ENCODE data around the gene COX15. TPM values are rescaled to one million over a fixed set of nuclear protein-coding genes. Genes with fewer than 3 reads are reported as not detected.

Gene COX15
- total RNA-seq (10 to 100 TPM; 23.0 to 35.0 (median 27.3) TPM), polyA plus RNA-seq (10 to 100 TPM; 17.4 to 23.4 (median 18.0) TPM)

DNA sequence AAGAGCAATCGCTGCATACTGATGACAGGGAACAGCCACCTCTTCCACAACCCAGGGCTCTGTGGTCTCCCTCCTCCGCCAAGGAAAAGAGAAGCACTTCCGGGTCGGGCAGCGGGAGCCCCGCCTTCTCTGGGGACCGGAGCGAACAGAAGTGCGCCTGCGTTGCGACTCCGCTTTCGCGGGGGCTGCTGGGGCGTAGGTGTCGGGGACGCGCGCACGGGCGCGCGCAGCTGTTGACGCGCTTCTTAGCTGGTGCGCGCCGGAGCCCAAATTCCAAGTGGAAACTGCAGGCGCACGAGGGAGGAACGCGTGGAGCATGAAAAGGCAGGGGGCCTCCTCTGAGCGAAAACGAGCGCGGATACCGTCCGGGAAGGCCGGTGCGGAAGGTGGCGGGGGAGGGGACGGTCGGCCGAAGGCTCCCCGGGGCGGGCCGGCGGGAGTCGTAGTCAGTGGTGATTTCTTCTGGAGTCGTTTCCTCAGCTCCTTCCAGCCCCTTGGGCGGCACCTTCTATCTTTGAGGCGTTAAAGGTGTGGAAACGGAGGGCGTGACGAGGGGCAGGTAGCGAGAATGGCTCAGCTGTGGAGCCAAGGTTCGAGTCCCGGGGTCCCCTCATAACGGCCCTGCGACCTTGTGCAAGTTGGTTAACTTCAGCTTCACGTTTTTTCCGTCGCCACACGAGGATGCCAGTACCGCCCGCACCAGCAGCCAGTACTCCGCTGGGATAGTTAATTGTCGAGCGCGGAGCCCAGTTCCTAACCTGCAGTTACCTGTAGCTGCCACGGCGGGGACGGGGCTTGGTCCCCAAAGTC lies at the start of gene COX15, which contains the start of gene CUTC:
TSS of gene COX15 (minus strand) at position 95 of the 810 bp plus-strand sequence. CDS start at position 17, 78 bp downstream.
TSS of gene CUTC (plus strand) at position 202 of the 810 bp plus-strand sequence. CDS start at position 317, 115 bp downstream.
- H3K36me3 ChIP-seq, result peaks cover 0 to 30% (median under 1%) of the 10 kb centered on the region in 4 donors
- peak; percentile 68 to 84 for TF ChIP-seq POLR2A (IDR thresholded peaks at IDR 0.05)
- peak; percentile 89 to 94 (median 92) for TF ChIP-seq POLR2AphosphoS5 (IDR thresholded peaks at IDR 0.05)
- peak in 1 of 4 experiments; percentile 22 for TF ChIP-seq CTCF (IDR thresholded peaks at IDR 0.05)
- peak in 1 of 4 donors; percentile 78 for TF ChIP-seq EP300 (IDR thresholded peaks at IDR 0.05)

DNA sequence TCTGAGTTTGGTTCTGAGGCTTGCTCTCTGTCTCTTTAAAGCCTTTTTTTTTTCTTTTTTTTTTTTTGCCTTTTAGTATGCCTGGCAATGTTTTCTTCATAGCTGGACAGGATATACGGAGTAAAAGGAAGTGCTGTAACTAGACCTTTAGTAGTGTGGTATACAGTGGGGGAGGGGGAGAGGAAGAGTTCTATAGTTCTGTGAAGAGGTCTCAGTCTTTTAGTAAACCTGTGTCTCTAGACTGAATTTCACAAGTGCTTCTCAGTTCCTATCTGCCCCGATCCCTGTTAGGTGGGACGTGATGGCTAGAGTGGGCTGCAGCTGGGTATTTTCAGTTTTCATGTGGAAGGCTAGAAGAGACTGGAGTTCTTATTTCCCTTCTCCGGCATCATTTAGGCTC lies 47.4 kb upstream of the COX15 start:
- WGBS, 2 donors, result 40 to 64% methylated on average over 4 of the region's 4 CpGs
- no peak overlapping the region for H3K4me3 ChIP-seq
- intact Hi-C loops (cut with DNase I), result no loop called here
- no peaks in the 10 kb centered on the region for H3K27me3 ChIP-seq
- peaks cover 0 to 21% (median 13%) of the 10 kb centered on the region in 4 donors for H3K4me1 ChIP-seq
- TF ChIP-seq POLR2AphosphoS5 (IDR thresholded peaks at IDR 0.05) (no peak), CTCF (IDR thresholded peaks at IDR 0.05) (no peak), EP300 (IDR thresholded peaks at IDR 0.05) (no peak), POLR2A (IDR thresholded peaks at IDR 0.05) (no peak)
- H3K27ac ChIP-seq, result peak overlapping the region; percentile 57 to 81 (median 65)
- H3K9me3 ChIP-seq, result no peaks in the 10 kb centered on the region
- no peaks in the 10 kb centered on the region for H3K36me3 ChIP-seq
- no peak for DNase-seq

More for the DNA sequence above, at the start of gene COX15, which contains the start of gene CUTC:
- DNase-seq, result peak; percentile 99
- Histone ChIP-seq H3K9me3 (no peaks in the 10 kb centered on the region), H3K4me1 (peaks cover 0 to 32% (median 22%) of the 10 kb centered on the region in 4 donors), H3K4me3 (peak within 1 kb of the TSS; percentile 74 to 93 (median 78)), H3K27me3 (no peaks in the 10 kb centered on the region), H3K27ac (peak within 1 kb of the TSS; percentile 88 to 96 (median 95))
- intact Hi-C loops (cut with DNase I), result loop anchor here (1.0 kb wide), 1 partner anchor 111 kb away; no protein-coding TSS in a partner anchor
- WGBS, 2 donors, result 0 to 1% methylated on average over 73 of the region's 73 CpGs

- no peak overlapping the region for H3K27ac ChIP-seq
- 94 to 100% methylated on average over 1 of the region's 1 CpG for WGBS, 2 donors
- no peak for DNase-seq
- TF ChIP-seq POLR2A (IDR thresholded peaks at IDR 0.05) (no peak), CTCF (IDR thresholded peaks at IDR 0.05) (no peak), POLR2AphosphoS5 (IDR thresholded peaks at IDR 0.05) (no peak), EP300 (IDR thresholded peaks at IDR 0.05) (no peak)
- H3K27me3 ChIP-seq, result no peaks in the 10 kb centered on the region
- no peak overlapping the region for H3K4me3 ChIP-seq
- H3K9me3 ChIP-seq, result no peaks in the 10 kb centered on the region
- H3K4me1 ChIP-seq, result peaks cover 0 to 11% (median 3%) of the 10 kb centered on the region in 4 donors
- intact Hi-C loops (cut with DNase I), result no loop called here
- H3K36me3 ChIP-seq, result no peaks in the 10 kb centered on the region
Observed at GRCh38 chr10:99777918-99778714, 46.2 kb upstream of the COX15 start.

GRCh38 chr10:99775850-99776249 lies 43.9 kb upstream of the COX15 start:
- no peak for DNase-seq
- H3K4me3 ChIP-seq, result no peak overlapping the region
- intact Hi-C loops (cut with DNase I), result no loop called here
- H3K27me3 ChIP-seq, result no peaks in the 10 kb centered on the region
- TF ChIP-seq EP300 (IDR thresholded peaks at IDR 0.05) (no peak), POLR2AphosphoS5 (IDR thresholded peaks at IDR 0.05) (peak in 2 of 4 donors; percentile 9 to 33), CTCF (IDR thresholded peaks at IDR 0.05) (no peak), POLR2A (IDR thresholded peaks at IDR 0.05) (no peak)
- no peak overlapping the region for H3K27ac ChIP-seq
- H3K4me1 ChIP-seq, result peaks cover 0 to 11% (median 3%) of the 10 kb centered on the region in 4 donors
- H3K9me3 ChIP-seq, result no peaks in the 10 kb centered on the region
- no peaks in the 10 kb centered on the region for H3K36me3 ChIP-seq
